HEK293T (cell line): Measurements from ENCODE around the gene CEP85L.

Experiments
- CTCF ChIA-PET: fragments of 350-600 bp; formaldehyde crosslinking; extraction: SDS; loops from one replicate; lab custom pipeline; 2021; ENCODE audit warnings: antibody characterized with exemption, inconsistent platforms; lab: Yijun Ruan, JAX
- POLR2A ChIA-PET: fragments of 350-600 bp; formaldehyde crosslinking; extraction: SDS; loops from one replicate; lab custom pipeline; 2020; ENCODE audit warnings: antibody characterized with exemption, inconsistent platforms; lab: Yijun Ruan, JAX
- DNase-seq: peaks from one replicate; pipeline ENCODE4 v3.0.0; 2012; ENCODE audit warnings: mixed read lengths; ENCODE audit errors: extremely low spot score
- ARNT ChIP-seq: fragments of 450-650 bp; IDR thresholded peaks from 2 replicates; pipeline ENCODE4 v1.6.1; 2017; ENCODE audit warnings: mild to moderate bottlenecking
- BHLHE40 ChIP-seq: fragments of 450-650 bp; IDR thresholded peaks from 2 replicates; pipeline ENCODE4 v1.6.1; 2016; ENCODE audit warnings: mild to moderate bottlenecking, moderate library complexity, borderline replicate concordance
- CTBP1 ChIP-seq: fragments of 450-650 bp; IDR thresholded peaks from 2 replicates; pipeline ENCODE4 v1.6.1; 2016; ENCODE audit warnings: borderline replicate concordance
- ELF4 ChIP-seq: fragments of 450-650 bp; IDR thresholded peaks from 2 replicates; pipeline ENCODE4 v1.6.1; 2017; ENCODE audit warnings: antibody characterized with exemption
- FOXA1 ChIP-seq: fragments of 450-650 bp; IDR thresholded peaks from 2 replicates; pipeline ENCODE4 v1.6.1; 2016; ENCODE audit warnings: mild to moderate bottlenecking
- FOXK2 ChIP-seq: fragments of 450-650 bp; IDR thresholded peaks from 2 replicates; pipeline ENCODE4 v1.6.1; 2016; ENCODE audit warnings: mild to moderate bottlenecking
- FOXM1 ChIP-seq: fragments of 450-650 bp; IDR thresholded peaks from 2 replicates; pipeline ENCODE4 v1.6.1; 2017; ENCODE audit warnings: mild to moderate bottlenecking, borderline replicate concordance
- HDGF ChIP-seq: fragments of 450-650 bp; IDR thresholded peaks from 2 replicates; pipeline ENCODE4 v1.6.1; 2017; ENCODE audit warnings: antibody characterized with exemption, borderline replicate concordance
- L3MBTL2 ChIP-seq: fragments of 450-650 bp; conservative IDR thresholded peaks from 2 replicates; pipeline ENCODE4 v1.6.1; 2016; ENCODE audit warnings: mild to moderate bottlenecking
- LEF1 ChIP-seq: fragments of 450-650 bp; IDR thresholded peaks from 2 replicates; pipeline ENCODE4 v1.6.1; 2017; ENCODE audit warnings: mild to moderate bottlenecking, borderline replicate concordance
- NFRKB ChIP-seq: fragments of 450-650 bp; IDR thresholded peaks from 2 replicates; pipeline ENCODE4 v1.6.1; 2016; ENCODE audit warnings: mild to moderate bottlenecking, moderate library complexity
- PKNOX1 ChIP-seq: fragments of 450-650 bp; IDR thresholded peaks from 2 replicates; pipeline ENCODE4 v1.6.1; 2016
- SP1 ChIP-seq: fragments of 450-650 bp; IDR thresholded peaks from 2 replicates; pipeline ENCODE4 v1.6.1; 2017
- SUZ12 ChIP-seq: fragments of 450-650 bp; IDR thresholded peaks from 2 replicates; pipeline ENCODE4 v1.6.1; 2016; ENCODE audit warnings: mild to moderate bottlenecking
- TARDBP ChIP-seq: fragments of 450-650 bp; IDR thresholded peaks from 2 replicates; pipeline ENCODE4 v1.6.1; 2016
- ZNF384 ChIP-seq: fragments of 450-650 bp; IDR thresholded peaks from 2 replicates; pipeline ENCODE4 v1.6.1; 2016

Gene CEP85L

GRCh38 chr6:118507636-118508035, 143.8 kb downstream of the CEP85L start:
- ChIA-PET CTCF (no interaction called here), POLR2A (no interaction called here)
- TF ChIP-seq FOXK2 = no peak
- no peak for TF ChIP-seq NFRKB
- TF ChIP-seq L3MBTL2 = no peak
- TF ChIP-seq FOXA1 = no peak
- no peak for TF ChIP-seq HDGF
- no peak for TF ChIP-seq ARNT
- TF ChIP-seq SP1 = no peak
- no peak for TF ChIP-seq FOXM1
- no peak for TF ChIP-seq SUZ12
- no peak for TF ChIP-seq ZNF384
- no peak for TF ChIP-seq ELF4
- TF ChIP-seq LEF1 = no peak
- no peak for TF ChIP-seq CTBP1
- no peak for TF ChIP-seq BHLHE40
- no peak for TF ChIP-seq TARDBP
- no peak for TF ChIP-seq PKNOX1
- DNase-seq = no peak

- ChIA-PET POLR2A (no interaction called here), CTCF (no interaction called here)
- TF ChIP-seq FOXK2 (no peak), NFRKB (no peak), LEF1 (no peak), PKNOX1 (no peak), ELF4 (no peak), SP1 (no peak), SUZ12 (no peak), ARNT (no peak), L3MBTL2 (no peak), CTBP1 (no peak), FOXA1 (no peak), HDGF (no peak), TARDBP (no peak), FOXM1 (no peak), ZNF384 (no peak), BHLHE40 (no peak)
- no peak for DNase-seq
Measured at GRCh38 chr6:118506071-118506638, 145.2 kb downstream of the CEP85L start.

GRCh38 chr6:118505656-118506055, 145.7 kb downstream of the CEP85L start:
- ChIA-PET POLR2A (no interaction called here), CTCF (no interaction called here)
- no peak for DNase-seq
- TF ChIP-seq BHLHE40 (no peak), SP1 (no peak), HDGF (no peak), FOXM1 (no peak), ELF4 (no peak), CTBP1 (no peak)

GRCh38 chr6:118504611-118505010, 146.8 kb downstream of the CEP85L start:
- ChIA-PET POLR2A (no interaction called here), CTCF (interaction anchor here (0.6 kb wide), 1 partner anchor 203 kb away, joined by 3 read pairs; no protein-coding TSS in a partner anchor)
- TF ChIP-seq HDGF (no peak), FOXA1 (no peak), L3MBTL2 (no peak), FOXM1 (no peak), SUZ12 (no peak), ELF4 (no peak), BHLHE40 (no peak), ARNT (no peak), CTBP1 (no peak), TARDBP (no peak), ZNF384 (no peak)
- DNase-seq = no peak

GRCh38 chr6:118502169-118502568, 149.2 kb downstream of the CEP85L start:
- ChIA-PET CTCF (no interaction called here), POLR2A (no interaction called here)
- DNase-seq = no peak
- TF ChIP-seq ARNT (no peak), FOXM1 (no peak), FOXK2 (no peak), LEF1 (no peak), BHLHE40 (no peak), NFRKB (no peak)

- ChIA-PET CTCF (interaction anchor here (0.6 kb wide), 1 partner anchor 210 kb away, joined by 3 read pairs; no protein-coding TSS in a partner anchor), POLR2A (no interaction called here)
Measured at GRCh38 chr6:118501765-118502164, 149.6 kb downstream of the CEP85L start.

GRCh38 chr6:118501099-118501498, 150.3 kb downstream of the CEP85L start:
- DNase-seq = no peak
- no peak for TF ChIP-seq CTBP1
- TF ChIP-seq SP1 = no peak
- no peak for TF ChIP-seq FOXM1
- no peak for TF ChIP-seq PKNOX1
- TF ChIP-seq L3MBTL2 = no peak
- TF ChIP-seq TARDBP = no peak
- TF ChIP-seq ZNF384 = no peak
- CTCF ChIA-PET = interaction anchor here (0.6 kb wide), 1 partner anchor 209 kb away, joined by 3 read pairs; no protein-coding TSS in a partner anchor
- POLR2A ChIA-PET = no interaction called here

More at GRCh38 chr6:118501765-118502164, 149.6 kb downstream of the CEP85L start:
- TF ChIP-seq CTBP1 = no peak
- TF ChIP-seq SP1 = no peak
- no peak for TF ChIP-seq FOXK2
- no peak for DNase-seq
